IMR-90 (cell line): Measurements from ENCODE around the gene UGT2B7. TPM values are rescaled to one million over a fixed set of nuclear protein-coding genes. Genes with fewer than 3 reads are reported as not detected.
A peak's percentile ranks its signal among the peaks of the same experiment; 100 is the strongest.

Experiments
- ATAC-seq: fragments of 200-7000 bp; cut with Tn5 transposase; 2 replicates; pipeline ENCODE4 v1.9.1; 2020; ENCODE audit warnings: low read depth, mild to moderate bottlenecking, moderate library complexity
- BruUV-seq: library from RNA; stranded (reverse); fragments of 400-500 nt; replicated peaks from 2 replicates; lab custom pipeline; 2021; lab: Mats Ljungman, UMichigan
- CTCF ChIA-PET: fragments of 300-600 bp; formaldehyde crosslinking; extraction: SDS; loops from one replicate; lab custom pipeline; 2021; ENCODE audit warnings: antibody characterized with exemption; lab: Yijun Ruan, JAX
- POLR2A ChIA-PET: fragments of 300-600 bp; sonication (Branson Sonifier 250); formaldehyde crosslinking; loops from one replicate; lab custom pipeline; 2022; ENCODE audit warnings: antibody characterized with exemption; ENCODE audit not compliant: unreplicated experiment; lab: Charles Lee
- DNase-seq: peaks from one replicate; pipeline ENCODE4 v3.0.0; 2013
- H2AFZ ChIP-seq: replicated peaks from 2 replicates; pipeline ENCODE3; 2013; ENCODE audit warnings: low read length, mild to moderate bottlenecking; ENCODE audit not compliant: poor library complexity
- H2AK5ac ChIP-seq: 2 replicates; pipeline ENCODE4 v1.6.1; 2013; ENCODE audit warnings: low read depth, low read length, inconsistent platforms
- H2AK9ac ChIP-seq: replicated peaks from 2 replicates; pipeline ENCODE3; 2013; ENCODE audit warnings: mild to moderate bottlenecking, low read depth, low read length, moderate library complexity; ENCODE audit not compliant: poor library complexity
- H2BK120ac ChIP-seq: 2 replicates; pipeline ENCODE4 v1.6.1; 2013; ENCODE audit warnings: low read depth, low read length, inconsistent platforms
- H2BK15ac ChIP-seq: 3 replicates; pipeline ENCODE4 v1.6.1; 2013; ENCODE audit warnings: low read depth, low read length, inconsistent platforms
- H2BK20ac ChIP-seq: 2 replicates; pipeline ENCODE4 v1.6.1; 2013; ENCODE audit warnings: low read depth, mild to moderate bottlenecking, inconsistent platforms, low read length, moderate library complexity
- H2BK5ac ChIP-seq: 2 replicates; pipeline ENCODE4 v1.6.1; 2013; ENCODE audit warnings: mild to moderate bottlenecking, low read depth, low read length, inconsistent platforms; ENCODE audit not compliant: poor library complexity, severe bottlenecking
- H3K14ac ChIP-seq: replicated peaks from 2 replicates; pipeline ENCODE4 v1.6.1; 2013; ENCODE audit warnings: low read depth, low read length, inconsistent platforms
- H3K18ac ChIP-seq: 2 replicates; pipeline ENCODE4 v1.6.1; 2013; ENCODE audit warnings: low read depth, low read length, control low read depth
- H3K23ac ChIP-seq: 2 replicates; pipeline ENCODE4 v1.6.1; 2013; ENCODE audit warnings: low read depth, low read length, inconsistent platforms
- H3K27ac ChIP-seq: 2 replicates; pipeline ENCODE4 v1.5.1; 2013; ENCODE audit warnings: mild to moderate bottlenecking, control low read depth, low read length; ENCODE audit not compliant: insufficient read depth
- H3K27me3 ChIP-seq: 2 replicates; pipeline ENCODE4 v1.6.1; 2013; ENCODE audit warnings: low read length; ENCODE audit not compliant: control insufficient read depth, insufficient read depth
- H3K36me3 ChIP-seq: 2 replicates; pipeline ENCODE4 v1.6.1; 2013; ENCODE audit warnings: low read length, mixed read lengths; ENCODE audit not compliant: control insufficient read depth, insufficient read depth
- H3K4ac ChIP-seq: 2 replicates; pipeline ENCODE4 v1.6.1; 2013; ENCODE audit warnings: low read depth, low read length, inconsistent platforms
- H3K4me1 ChIP-seq: 2 replicates; pipeline ENCODE4 v1.6.1; 2013; ENCODE audit warnings: low read length, mixed read lengths; ENCODE audit not compliant: control insufficient read depth, insufficient read depth
- H3K4me2 ChIP-seq: 2 replicates; pipeline ENCODE4 v1.6.1; 2013; ENCODE audit warnings: low read depth, mild to moderate bottlenecking, control low read depth, low read length, moderate library complexity
- H3K4me3 ChIP-seq: 2 replicates; pipeline ENCODE4 v1.5.1; 2013; ENCODE audit warnings: low read depth, mild to moderate bottlenecking, control low read depth, low read length, moderate library complexity; ENCODE audit not compliant: insufficient read depth
- H3K56ac ChIP-seq: 2 replicates; pipeline ENCODE4 v1.6.1; 2013; ENCODE audit warnings: low read length, inconsistent platforms; ENCODE audit not compliant: insufficient read depth; ENCODE audit errors: extremely low read depth
- H3K79me1 ChIP-seq, 2 experiments: 2 replicates each; pipeline ENCODE4 v1.6.1; 2013; ENCODE audit warnings: low read length in 2 of 2, inconsistent platforms in 1 of 2, low read depth in 1 of 2
- H3K9ac ChIP-seq: 2 replicates; pipeline ENCODE4 v1.6.1; 2013; ENCODE audit warnings: low read depth, low read length, control low read depth
- H3K9me1 ChIP-seq: 2 replicates; pipeline ENCODE4 v1.6.1; 2013; ENCODE audit warnings: low read length, inconsistent platforms; ENCODE audit not compliant: insufficient read depth
- H3K9me3 ChIP-seq: 2 replicates; pipeline ENCODE4 v1.6.1; 2013; ENCODE audit warnings: low read length; ENCODE audit not compliant: control insufficient read depth, insufficient read depth
- H4K20me1 ChIP-seq: 2 replicates; pipeline ENCODE4 v1.6.1; 2013; ENCODE audit warnings: low read length, inconsistent platforms; ENCODE audit not compliant: insufficient read depth
- H4K5ac ChIP-seq: 2 replicates; pipeline ENCODE4 v1.6.1; 2013; ENCODE audit warnings: mild to moderate bottlenecking, low read depth, low read length, control low read depth
- H4K8ac ChIP-seq, 2 experiments: 2 replicates each; pipeline ENCODE4 v1.6.1; 2013; ENCODE audit warnings: low read depth in 2 of 2, low read length in 2 of 2, control low read depth in 1 of 2, inconsistent platforms in 1 of 2
- H4K91ac ChIP-seq: 2 replicates; pipeline ENCODE4 v1.6.1; 2013; ENCODE audit warnings: low read depth, low read length, inconsistent platforms; ENCODE audit not compliant: insufficient read depth
- BHLHE40 ChIP-seq: fragments of 150-350 bp; IDR thresholded peaks from 2 replicates; pipeline ENCODE4 v1.6.1; 2016; ENCODE audit warnings: mild to moderate bottlenecking, low read depth, low read length
- CHD1 ChIP-seq: IDR thresholded peaks from 2 replicates; pipeline ENCODE4 v1.6.1; 2012; ENCODE audit warnings: low read depth, low read length, improper control_type of control experiment
- MAFK ChIP-seq: IDR thresholded peaks from 2 replicates; pipeline ENCODE4 v1.6.1; 2012; ENCODE audit warnings: low read depth, low read length, improper control_type of control experiment
- MAZ ChIP-seq: IDR thresholded peaks from 2 replicates; pipeline ENCODE4 v1.6.1; 2012; ENCODE audit warnings: low read depth, mild to moderate bottlenecking, low read length, improper control_type of control experiment, moderate library complexity, borderline replicate concordance
- MXI1 ChIP-seq: IDR thresholded peaks from 2 replicates; pipeline ENCODE4 v1.6.1; 2012; ENCODE audit warnings: low read depth, mild to moderate bottlenecking, low read length, moderate library complexity, borderline replicate concordance
- NFE2L2 ChIP-seq: fragments of 150-350 bp; IDR thresholded peaks from 2 replicates; pipeline ENCODE4 v1.6.1; 2016; ENCODE audit warnings: low read depth, mild to moderate bottlenecking, low read length
- POLR2A ChIP-seq: IDR thresholded peaks from 2 replicates; pipeline ENCODE4 v1.6.1; 2012; ENCODE audit warnings: mild to moderate bottlenecking, low read depth, low read length
- RAD21 ChIP-seq: IDR thresholded peaks from 2 replicates; pipeline ENCODE4 v1.6.1; 2012; ENCODE audit warnings: low read length, improper control_type of control experiment
- RCOR1 ChIP-seq: IDR thresholded peaks from 2 replicates; pipeline ENCODE4 v1.6.1; 2012; ENCODE audit warnings: mild to moderate bottlenecking, low read length, improper control_type of control experiment; ENCODE audit not compliant: insufficient replicate concordance
- RFX5 ChIP-seq: IDR thresholded peaks from 2 replicates; pipeline ENCODE4 v1.8.0; 2012; ENCODE audit warnings: low read depth, mild to moderate bottlenecking, low read length, moderate library complexity
- SMC3 ChIP-seq: fragments of 150-350 bp; IDR thresholded peaks from 2 replicates; pipeline ENCODE4 v1.6.1; 2016; ENCODE audit warnings: low read depth, mild to moderate bottlenecking, antibody characterized with exemption, low read length, moderate library complexity
- USF2 ChIP-seq: fragments of 150-350 bp; IDR thresholded peaks from 2 replicates; pipeline ENCODE4 v1.6.1; 2017; ENCODE audit warnings: mild to moderate bottlenecking, antibody characterized with exemption, low read length, low read depth
- WGBS, 2 experiments: methylation state at CpG; one replicate each; pipeline versions ENCODE4 v1.1.5 to v1.1.7; 2013; ENCODE audit warnings: missing lambda C conversion rate in 2 of 2; ENCODE audit not compliant: insufficient read length in 1 of 2; ENCODE audit errors: extremely low coverage in 2 of 2; 5-methylcytosine and 5-hydroxymethylcytosine counted together
- dilution Hi-C: fragments of 300-500 bp; cut with HindIII; formaldehyde crosslinking; loops from one replicate; pipeline ENCODE4 v1.14.3; 2018; ENCODE audit warnings: low sequenced_read_pairs; ENCODE audit not compliant: unreplicated experiment
- in situ Hi-C: fragments of 300-500 bp; cut with MboI; formaldehyde crosslinking; loops from 3 replicates; pipeline ENCODE4 v1.14.3; 2019; ENCODE audit warnings: low sequenced_read_pairs, inconsistent platforms, mixed read lengths
- intact Hi-C: fragments of 100-400 bp; cut with micrococcal nuclease; formaldehyde crosslinking; loops from 2 replicates; pipeline ENCODE4 v1.10.0; 2022
- polyA plus RNA-seq, 3 experiments: library from polyadenylated mRNA; depleted of rRNA; stranded (reverse); fragments of >200 nt; gene quantifications; 2 replicates each; pipeline ENCODE4 v1.2.3, GENCODE V29; 2012; ENCODE audit warnings: low replicate concordance in 1 of 3
- total RNA-seq: library from RNA; depleted of rRNA; stranded (reverse); fragments of >200 nt; gene quantifications from 2 replicates; pipeline ENCODE4 v1.2.3, GENCODE V29; 2012
- TF ChIP-seq, protein P1 (sequence below): conservative IDR thresholded peaks from 2 replicates; pipeline ENCODE4 v1.5.1; 2012; ENCODE audit warnings: mild to moderate bottlenecking, low read depth, low read length, improper control_type of control experiment
- TF ChIP-seq, protein P2 (sequence below): fragments of 150-350 bp; IDR thresholded peaks from 2 replicates; pipeline ENCODE4 v1.6.1; 2016; ENCODE audit warnings: low read depth, mild to moderate bottlenecking, low read length, moderate library complexity, borderline replicate concordance

UGT2B7 gene
- total and polyA plus RNA-seq, 2 of the 4 experiments (the other 2 are of a cell fraction), result 0.10 TPM; not detected in 1

- Histone ChIP-seq H3K36me3 (no peaks in the 10 kb centered on the region), H3K79me1 (no peaks in the 10 kb centered on the region), H3K23ac (no peak overlapping the region), H4K5ac (peak overlapping the region; percentile 9; the same call in 1 of the 2 replicates), H3K27ac (no peak overlapping the region), H3K9ac (no peak overlapping the region), H2BK20ac (peak overlapping the region; percentile 51; the same call in 1 of the 2 replicates), H3K4me1 (peaks cover 7% of the 10 kb centered on the region), H3K4me2 (no peak overlapping the region), H2BK15ac (peak overlapping the region; percentile 90), H3K4me3 (no peak overlapping the region), H4K91ac (peak overlapping the region; percentile 45; the same call in 1 of the 2 replicates), H3K9me3 (no peaks in the 10 kb centered on the region; the same call in 1 of the 2 replicates), H2BK5ac (peak overlapping the region; percentile 74), H2AK9ac (peak overlapping the region; percentile 58), H4K8ac (peak overlapping the region in 1 of 2 experiments; percentile 52; a peak in 2 of 4 replicates), H3K27me3 (no peaks in the 10 kb centered on the region), H3K9me1 (no peaks in the 10 kb centered on the region), H3K4ac (peak overlapping the region; percentile 70), H3K18ac (peak overlapping the region; percentile 61; the same call in 1 of the 2 replicates), H3K14ac (0 out of 2 replicates have a peak overlapping the region, but pooled peaks have one; percentile 29), H2AK5ac (peak overlapping the region; percentile 84), H3K56ac (no peak overlapping the region), H2AFZ (peak overlapping the region; percentile 72), H2BK120ac (peak overlapping the region; percentile 76), H4K20me1 (no peaks in the 10 kb centered on the region)
- intact Hi-C loops, result no loop called here
- no TSS peak for BruUV-seq
- TF ChIP-seq SMC3, result no peak
- TF ChIP-seq POLR2A, result no peak
- TF ChIP-seq MXI1, result no peak
- TF ChIP-seq, protein P1, sequence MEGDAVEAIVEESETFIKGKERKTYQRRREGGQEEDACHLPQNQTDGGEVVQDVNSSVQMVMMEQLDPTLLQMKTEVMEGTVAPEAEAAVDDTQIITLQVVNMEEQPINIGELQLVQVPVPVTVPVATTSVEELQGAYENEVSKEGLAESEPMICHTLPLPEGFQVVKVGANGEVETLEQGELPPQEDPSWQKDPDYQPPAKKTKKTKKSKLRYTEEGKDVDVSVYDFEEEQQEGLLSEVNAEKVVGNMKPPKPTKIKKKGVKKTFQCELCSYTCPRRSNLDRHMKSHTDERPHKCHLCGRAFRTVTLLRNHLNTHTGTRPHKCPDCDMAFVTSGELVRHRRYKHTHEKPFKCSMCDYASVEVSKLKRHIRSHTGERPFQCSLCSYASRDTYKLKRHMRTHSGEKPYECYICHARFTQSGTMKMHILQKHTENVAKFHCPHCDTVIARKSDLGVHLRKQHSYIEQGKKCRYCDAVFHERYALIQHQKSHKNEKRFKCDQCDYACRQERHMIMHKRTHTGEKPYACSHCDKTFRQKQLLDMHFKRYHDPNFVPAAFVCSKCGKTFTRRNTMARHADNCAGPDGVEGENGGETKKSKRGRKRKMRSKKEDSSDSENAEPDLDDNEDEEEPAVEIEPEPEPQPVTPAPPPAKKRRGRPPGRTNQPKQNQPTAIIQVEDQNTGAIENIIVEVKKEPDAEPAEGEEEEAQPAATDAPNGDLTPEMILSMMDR, result no peak
- TF ChIP-seq RAD21, result no peak
- no peak for TF ChIP-seq NFE2L2
- no peak for TF ChIP-seq RCOR1
- TF ChIP-seq MAZ, result no peak
- TF ChIP-seq CHD1, result no peak
- no peak for TF ChIP-seq MAFK
- TF ChIP-seq, protein P2, sequence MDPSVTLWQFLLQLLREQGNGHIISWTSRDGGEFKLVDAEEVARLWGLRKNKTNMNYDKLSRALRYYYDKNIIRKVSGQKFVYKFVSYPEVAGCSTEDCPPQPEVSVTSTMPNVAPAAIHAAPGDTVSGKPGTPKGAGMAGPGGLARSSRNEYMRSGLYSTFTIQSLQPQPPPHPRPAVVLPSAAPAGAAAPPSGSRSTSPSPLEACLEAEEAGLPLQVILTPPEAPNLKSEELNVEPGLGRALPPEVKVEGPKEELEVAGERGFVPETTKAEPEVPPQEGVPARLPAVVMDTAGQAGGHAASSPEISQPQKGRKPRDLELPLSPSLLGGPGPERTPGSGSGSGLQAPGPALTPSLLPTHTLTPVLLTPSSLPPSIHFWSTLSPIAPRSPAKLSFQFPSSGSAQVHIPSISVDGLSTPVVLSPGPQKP, result no peak
- no peak for TF ChIP-seq USF2
- TF ChIP-seq RFX5, result no peak
- no peak for TF ChIP-seq BHLHE40
- ATAC-seq, result no peak
- WGBS, 2 experiments, result no CpG with 5 or more reads among the region's 6 CpGs
- DNase-seq, result no peak
- CTCF ChIA-PET, result no interaction called here
- dilution Hi-C loops, result no loop called here
- in situ Hi-C loops, result no loop called here
- POLR2A ChIA-PET, result no interaction called here
These were observed 3.2 kb upstream of the UGT2B7 start for GRCh38 chr4:69092980-69093568.
